KOPT-K1 (cell line): ENCODE data around the gene CBR4.
"Not testable (repeated sequence)": the region's sequence is repeated elsewhere in the genome, so short reads cannot be mapped to it uniquely, and the experiment has no call there.

ENCODE experiments used
- H3K27ac ChIP-seq: fragments of 200-600 bp; sonication (generic); 2 replicates; pipeline ENCODE4 v1.5.1; 2016; ENCODE audit warnings: antibody characterized with exemption, mild to moderate bottlenecking, low read depth, low read length; ENCODE audit not compliant: poor library complexity, severe bottlenecking
- H3K36me3 ChIP-seq: fragments of 200-600 bp; sonication (generic); 2 replicates; pipeline ENCODE4 v1.5.1; 2017; ENCODE audit warnings: antibody characterized with exemption, mild to moderate bottlenecking, low read length, moderate library complexity; ENCODE audit not compliant: insufficient read depth
- H3K9me3 ChIP-seq: fragments of 200-600 bp; sonication (generic); 2 replicates; pipeline ENCODE4 v1.5.1; 2017; ENCODE audit warnings: antibody characterized with exemption, low read length, mild to moderate bottlenecking; ENCODE audit not compliant: insufficient read depth, poor library complexity, severe bottlenecking

CBR4 gene

DNA sequence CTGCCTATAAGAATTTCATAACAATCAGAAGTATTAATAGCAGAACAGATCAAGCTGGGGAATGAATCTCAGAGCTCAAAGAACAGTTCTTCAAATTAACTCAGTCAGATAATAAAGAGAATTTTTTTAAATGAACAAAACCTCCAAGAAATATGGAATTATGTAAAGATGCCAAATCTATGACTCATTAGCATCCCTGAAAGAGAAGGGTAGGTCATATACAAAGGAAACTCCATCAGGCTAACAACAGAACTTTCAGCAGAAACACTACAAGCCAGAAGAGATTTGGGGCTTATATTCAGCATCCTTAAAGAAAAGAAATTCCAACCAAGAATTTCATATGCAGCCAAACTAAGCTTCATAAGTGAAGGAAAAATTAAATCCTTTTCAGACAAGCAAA is 28.6 kb downstream of the CBR4 start:
- Histone ChIP-seq H3K36me3 (peaks cover 36% of the 10 kb centered on the region; the same call in 1 of the 2 replicates), H3K9me3 (peaks cover 52% of the 10 kb centered on the region), H3K27ac (no peak overlapping the region)

DNA sequence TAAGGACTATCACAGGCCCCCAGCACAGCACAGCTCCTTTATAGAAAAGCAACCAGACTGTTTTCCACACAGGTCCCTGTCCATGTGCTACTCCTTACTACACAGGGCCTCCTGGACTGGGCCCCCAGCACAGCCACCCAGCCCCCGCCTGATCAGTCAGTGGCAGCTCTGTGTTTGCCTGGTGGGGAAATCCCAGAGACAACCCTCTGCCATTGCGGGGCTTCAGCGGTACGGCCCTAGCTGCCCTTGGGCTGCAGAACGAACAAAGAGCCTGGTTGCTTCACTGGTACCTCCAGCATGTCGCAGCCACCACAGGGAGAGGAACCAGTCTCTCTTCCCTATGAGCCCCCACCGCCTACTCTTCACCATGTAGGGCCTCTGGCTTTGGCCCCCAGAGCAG is 30.7 kb downstream of the CBR4 start:
- Histone ChIP-seq H3K9me3 (peaks cover 72% of the 10 kb centered on the region), H3K36me3 (peaks cover 38% of the 10 kb centered on the region), H3K27ac (no peak overlapping the region)

DNA sequence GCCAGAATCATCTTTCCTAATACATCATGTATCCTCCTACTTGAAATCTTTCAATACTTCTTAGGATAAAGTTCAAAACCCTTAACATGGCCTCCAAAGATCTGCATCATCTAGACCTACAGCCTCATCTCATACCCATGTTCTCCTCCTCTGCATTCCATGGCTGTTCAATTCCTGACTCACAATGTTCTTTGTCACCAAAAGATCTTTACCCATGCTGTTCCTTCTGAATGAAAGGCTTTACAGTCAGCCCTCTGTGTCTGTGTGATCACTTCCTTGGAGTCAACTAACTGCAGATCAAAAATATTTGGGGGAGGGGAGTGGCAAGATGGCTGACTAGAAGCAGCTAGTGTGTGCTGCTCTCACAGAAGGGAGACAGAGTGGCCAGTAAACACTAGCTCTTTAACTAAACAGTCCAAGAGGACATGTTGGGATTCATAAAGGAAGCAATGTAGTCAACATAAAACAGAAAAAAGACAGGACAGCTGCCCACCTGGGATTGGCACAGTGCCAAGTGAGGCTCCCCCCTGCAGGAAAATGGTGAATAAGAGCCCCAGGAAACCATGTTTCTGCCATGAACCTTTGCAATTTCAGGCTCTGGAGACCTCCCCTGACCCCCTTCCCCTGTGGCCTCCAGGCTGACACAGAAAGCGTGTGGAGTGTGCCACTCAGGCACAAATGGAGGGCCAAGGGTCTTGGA is 31.9 kb downstream of the CBR4 start:
- Histone ChIP-seq H3K27ac (no peak overlapping the region), H3K36me3 (peaks cover 38% of the 10 kb centered on the region), H3K9me3 (peaks cover 77% of the 10 kb centered on the region)

DNA sequence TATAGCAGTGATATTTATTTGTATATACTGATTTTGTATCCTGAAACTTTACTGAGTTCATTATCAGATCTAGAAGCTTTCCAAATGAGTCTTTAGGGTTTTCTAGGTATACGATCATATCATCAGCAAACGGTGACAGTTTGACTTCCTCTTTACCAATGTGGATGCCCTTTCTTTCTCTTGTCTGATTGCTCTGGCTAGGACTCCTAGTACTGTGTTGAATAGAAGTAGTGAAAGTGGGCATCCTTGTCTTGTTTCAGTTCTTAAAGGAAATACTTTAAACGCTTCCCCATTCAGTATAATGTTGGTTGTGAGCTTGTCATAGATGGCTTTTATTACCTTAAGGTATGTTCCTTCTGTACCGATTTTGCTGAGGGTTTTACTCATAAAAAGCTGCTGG is 37.5 kb downstream of the CBR4 start:
- Histone ChIP-seq H3K9me3 (peaks cover 42% of the 10 kb centered on the region), H3K27ac (no peak overlapping the region), H3K36me3 (peaks cover 15% of the 10 kb centered on the region)

DNA sequence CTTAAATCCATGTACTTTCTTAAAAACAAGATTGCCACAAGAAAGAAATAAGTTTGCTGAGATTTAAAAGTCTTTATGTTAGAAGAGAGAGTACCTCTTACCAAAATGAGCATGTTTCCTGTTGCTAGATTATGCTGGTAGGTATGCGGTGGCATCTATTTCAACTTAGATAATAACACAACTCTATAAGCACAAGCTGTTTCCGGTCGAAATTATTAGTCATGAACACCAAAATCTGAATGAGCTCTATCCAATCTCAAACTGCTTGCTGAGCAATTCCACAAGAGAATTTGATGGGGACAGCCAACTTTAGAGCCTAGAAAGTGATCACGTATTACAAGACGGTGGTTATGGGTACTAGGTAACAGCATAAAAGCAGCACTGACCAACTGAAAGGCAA is 49.3 kb downstream of the CBR4 start:
- H3K36me3 ChIP-seq = no peaks in the 10 kb centered on the region
- no peaks in the 10 kb centered on the region for H3K9me3 ChIP-seq
- H3K27ac ChIP-seq = no peak overlapping the region

GRCh38 chr4:168955674-168956073 is 54.4 kb downstream of the CBR4 start:
- Histone ChIP-seq H3K9me3 (no peaks in the 10 kb centered on the region), H3K27ac (no peak overlapping the region), H3K36me3 (no peaks in the 10 kb centered on the region)

- H3K36me3 ChIP-seq, H3K27ac ChIP-seq: not testable (repeated sequence)
Observed at GRCh38 chr4:168952821-168953246, 57.2 kb downstream of the CBR4 start.

GRCh38 chr4:168945291-168945690 is 64.8 kb downstream of the CBR4 start:
- Histone ChIP-seq H3K9me3 (peaks cover 4% of the 10 kb centered on the region), H3K27ac (no peak overlapping the region), H3K36me3 (no peaks in the 10 kb centered on the region)

More at GRCh38 chr4:168952821-168953246, 57.2 kb downstream of the CBR4 start:
- not testable (repeated sequence) for H3K9me3 ChIP-seq

DNA sequence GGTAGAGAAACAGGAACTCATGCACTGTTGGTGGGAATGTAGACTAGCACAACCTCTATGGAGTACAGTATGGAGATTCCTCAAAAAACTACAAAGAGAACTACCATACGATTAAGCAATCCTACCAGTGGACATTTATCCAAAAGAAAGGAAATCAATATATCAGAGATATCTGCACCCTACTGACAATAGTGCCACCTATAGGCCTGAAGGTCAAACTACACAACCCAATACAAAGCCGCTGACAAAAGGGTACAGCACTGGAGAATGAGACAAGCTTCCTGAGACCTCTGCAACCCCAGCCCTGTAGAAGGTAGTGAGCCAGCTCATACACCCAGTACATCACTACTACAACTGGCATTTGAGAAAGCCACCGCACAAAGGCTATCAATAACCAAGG is 67.1 kb downstream of the CBR4 start:
- H3K36me3 ChIP-seq = no peaks in the 10 kb centered on the region
- H3K9me3 ChIP-seq = peaks cover 4% of the 10 kb centered on the region
- no peak overlapping the region for H3K27ac ChIP-seq
